Left cardiac atrium (tissue), 4 donors: ENCODE data around the gene GRK6. TPM values are rescaled to one million over a fixed set of nuclear protein-coding genes. Genes with fewer than 3 reads are reported as not detected.

ENCODE experiments used
- ATAC-seq, 2 donors: fragments of 200-7000 bp; cut with Tn5 transposase; one replicate each; pipeline ENCODE4 v1.9.1; 2020; ENCODE audit warnings: mild to moderate bottlenecking in 2 of 2, moderate library complexity in 2 of 2
- DNase-seq: peaks from one replicate; pipeline ENCODE4 v3.0.0-alpha.2; 2020
- intact Hi-C, 2 donors: fragments of 100-400 bp; cut with DNase I; formaldehyde crosslinking; loops; one replicate each; pipeline versions ENCODE4 v1.14.1 to v1.15.1; 2022 to 2023
- long read RNA-seq: library from polyadenylated mRNA; unstranded; transcript quantifications from one replicate; pipeline ENCODE4 v2.0.0, GENCODE V29; 2021
- total RNA-seq, 2 donors: library from RNA; stranded (reverse); fragmentation: NEBNext Ultra II Directional; extraction: Animal tissue kit (Norgen Biotek cat#: 25700); gene quantifications; one replicate each; pipeline ENCODE4 v1.2.1, GENCODE V29; 2021
- donor health status: DM: no; HTN: yes; CAD: no.
- donor health status: DM: no; HTN: yes; CAD: no; lungs with severe emphysema.
- donor health status: DM: yes; HTN: yes; CAD: no.
- donor health status: Dilated cardiomyopathy.

The GRK6 gene
- total RNA-seq, result 10 to 100 TPM; 14.6 to 20.1 TPM
- long read RNA-seq, partial matches to known transcripts, result 1 of 2 reads
- long read RNA-seq, other reads (novel, unspliced or antisense), result 0 of 2 reads

DNA sequence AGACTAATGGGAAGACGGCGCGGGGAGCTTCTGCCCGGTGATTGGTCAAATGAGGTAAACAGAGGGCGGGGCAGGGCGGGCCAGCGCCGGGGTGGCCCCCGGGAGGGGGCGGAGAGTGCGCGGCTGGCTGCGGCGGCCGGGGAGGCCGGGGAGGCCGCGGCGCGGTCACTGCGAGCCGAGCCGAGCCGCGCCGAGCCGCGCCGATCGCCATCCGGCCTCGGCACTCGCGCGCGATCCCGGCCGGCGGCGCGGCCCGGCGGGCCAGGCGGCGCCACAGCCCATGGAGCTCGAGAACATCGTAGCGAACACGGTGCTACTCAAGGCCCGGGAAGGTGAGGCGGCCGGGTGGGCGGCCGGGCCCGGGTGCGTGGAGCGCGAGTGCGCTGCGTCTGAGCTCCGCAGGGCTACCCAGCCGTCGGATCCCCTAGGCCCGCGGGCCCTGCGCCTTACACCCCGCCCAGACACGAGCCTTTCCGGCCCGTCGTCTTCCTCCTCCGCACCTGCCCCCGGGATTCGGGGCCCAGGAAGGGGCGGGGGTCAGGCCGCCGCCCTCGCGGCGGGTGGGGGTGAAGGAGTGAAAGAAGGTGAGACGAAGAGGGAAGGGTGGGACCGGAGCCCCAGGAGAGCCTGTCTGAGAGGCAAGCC lies at the start of gene GRK6:
TSS of gene GRK6 (plus strand) at position 111 of the 645 bp plus-strand sequence. CDS start at position 281, 170 bp downstream.
- no peak for ATAC-seq
- intact Hi-C loops, result no loop called here
- peak; percentile 57 for DNase-seq

- intact Hi-C loops, result no loop called here
- no peak for DNase-seq
- no peak for ATAC-seq
Observed at GRCh38 chr5:177377851-177378776, 48.4 kb upstream of the GRK6 start.

DNA sequence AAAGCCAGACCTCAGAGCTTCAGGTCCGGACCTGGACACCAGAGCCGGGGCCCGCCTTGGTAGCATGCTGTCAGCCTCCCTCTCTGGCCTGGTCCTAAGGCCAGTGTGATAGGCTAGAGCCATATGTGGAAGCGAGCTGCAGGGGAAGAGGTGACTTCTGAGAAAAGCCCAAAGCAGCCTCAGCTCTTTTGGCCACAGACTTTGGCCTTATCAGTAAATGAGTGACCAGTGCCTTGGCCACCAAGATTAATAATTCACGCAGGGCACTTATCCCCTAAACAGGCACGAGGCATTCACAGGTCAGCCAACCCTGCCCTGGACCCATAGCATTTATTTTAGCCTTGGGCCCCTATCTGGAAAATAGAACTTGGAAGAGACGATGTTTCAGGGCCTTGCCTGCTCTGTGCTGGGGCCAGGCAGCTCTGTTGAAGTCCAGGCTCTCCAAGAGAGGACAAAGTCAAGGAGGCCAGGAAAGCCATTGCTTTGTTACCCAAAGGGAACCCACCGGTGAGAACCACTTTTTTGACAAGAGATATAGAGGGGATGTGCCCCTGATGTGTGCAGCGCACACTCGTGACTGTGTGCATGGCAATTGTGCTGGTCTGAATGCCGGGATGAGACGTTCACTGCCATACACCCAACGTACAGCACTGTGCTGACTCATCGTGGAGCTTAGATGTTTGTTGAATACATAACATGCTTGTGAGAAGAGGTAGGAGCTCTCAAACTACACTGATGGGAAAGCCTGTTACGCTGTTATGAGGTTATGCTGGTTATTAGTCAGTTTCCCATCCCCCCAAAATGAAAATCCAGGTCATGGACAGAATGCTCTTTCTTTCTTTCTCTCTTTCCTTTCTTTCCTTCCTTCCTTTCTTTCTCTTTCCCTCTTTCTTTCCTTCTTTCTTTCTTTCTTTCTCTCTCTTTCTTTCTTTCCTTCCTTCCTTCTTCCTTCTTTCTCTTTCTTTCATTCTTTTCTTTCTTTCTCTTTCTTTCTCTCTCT lies 47.3 kb upstream of the GRK6 start:
- ATAC-seq (no peak), DNase-seq (no peak)

DNA sequence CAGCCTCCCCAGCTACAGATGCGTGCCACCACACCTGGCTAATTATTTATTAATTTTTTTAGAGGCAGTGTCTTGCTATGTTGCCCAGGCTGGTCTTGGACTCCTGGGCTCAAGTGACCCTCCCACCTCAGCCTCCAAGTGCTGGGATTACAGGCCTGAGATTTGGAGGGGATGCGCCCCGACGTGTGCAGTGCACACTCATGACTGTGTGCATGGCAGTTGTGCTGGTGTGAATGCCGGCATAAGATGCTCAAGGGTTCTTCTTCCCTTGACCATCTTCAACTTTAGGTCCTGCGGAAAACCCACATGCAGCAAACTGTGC lies 45.7 kb upstream of the GRK6 start:
- DNase-seq, result no peak
- no peak for ATAC-seq
- intact Hi-C loops, result loop anchor here in 1 of 2 donors (5.0 kb wide), 1 partner anchor 63 kb away; no protein-coding TSS in a partner anchor

More for the DNA sequence above, 47.3 kb upstream of the GRK6 start:
- intact Hi-C loops, result no loop called here

- DNase-seq (no peak), ATAC-seq (peak; percentile 63 to 78)
- intact Hi-C loops, result loop anchor here in 1 of 2 donors (5.0 kb wide), 1 partner anchor 65 kb away; no protein-coding TSS in a partner anchor
Observed at GRCh38 chr5:177382423-177383029, 44.0 kb upstream of the GRK6 start.

DNA sequence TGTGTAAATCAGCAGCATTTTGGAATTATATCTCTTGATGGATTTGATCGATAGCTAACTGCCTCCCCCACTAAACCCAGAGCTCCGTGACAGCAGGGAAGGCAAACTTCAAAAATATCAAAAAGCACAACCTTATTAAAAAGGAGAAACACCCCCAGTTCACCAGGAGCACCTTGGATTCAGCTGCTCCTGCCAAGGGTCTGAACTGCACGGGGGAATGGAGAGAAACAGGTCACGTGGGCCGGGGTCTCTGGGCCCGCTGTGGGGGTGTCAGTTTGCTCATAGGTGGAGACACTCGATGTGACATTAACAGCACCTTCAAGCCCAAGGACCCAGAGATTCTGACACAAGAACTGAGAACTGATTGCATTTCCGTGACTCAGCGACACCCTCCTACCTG lies 43.3 kb upstream of the GRK6 start:
- no peak for DNase-seq
- intact Hi-C loops, result loop anchor here in 1 of 2 donors (5.0 kb wide), 1 partner anchor 66 kb away; no protein-coding TSS in a partner anchor
- ATAC-seq, result no peak

DNA sequence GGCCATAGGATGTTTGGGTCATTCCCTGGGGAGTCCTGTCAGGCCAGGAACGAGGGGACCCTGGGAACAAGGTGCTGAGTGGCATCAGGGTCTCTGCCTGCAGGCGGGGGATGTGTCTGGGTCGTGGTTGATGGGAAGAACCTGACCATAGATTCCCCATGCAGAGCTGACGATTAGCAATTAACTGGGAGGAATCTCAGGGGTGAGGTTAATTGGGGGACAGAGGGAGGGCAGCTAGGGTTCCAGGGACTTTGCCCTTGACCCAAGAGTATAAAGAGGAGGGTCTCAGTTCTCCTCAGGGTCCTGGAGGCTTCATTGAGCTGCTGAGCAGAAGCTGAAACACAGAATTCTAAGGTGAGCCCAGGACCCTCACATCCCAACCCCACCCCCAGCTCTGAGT lies 42.3 kb upstream of the GRK6 start, which contains the start of gene SLC34A1:
TSS of gene SLC34A1 (plus strand) at position 301 of the 400 bp plus-strand sequence. CDS start 1,308 bp downstream, outside the sequence.
- DNase-seq (no peak), ATAC-seq (no peak)
- intact Hi-C loops, result loop anchor here in 1 of 2 donors (5.0 kb wide), 1 partner anchor 67 kb away; no protein-coding TSS in a partner anchor

GRCh38 chr5:177385720-177386119 lies 40.8 kb upstream of the GRK6 start:
- ATAC-seq (no peak), DNase-seq (no peak)
- intact Hi-C loops, result loop anchor here in 1 of 2 donors (5.0 kb wide), 1 partner anchor 117 kb away; no protein-coding TSS in a partner anchor

- intact Hi-C loops, result loop anchor here in 1 of 2 donors (5.0 kb wide), 1 partner anchor 116 kb away; no protein-coding TSS in a partner anchor
- ATAC-seq, result no peak
Observed at GRCh38 chr5:177386542-177386941, 39.9 kb upstream of the GRK6 start.

DNA sequence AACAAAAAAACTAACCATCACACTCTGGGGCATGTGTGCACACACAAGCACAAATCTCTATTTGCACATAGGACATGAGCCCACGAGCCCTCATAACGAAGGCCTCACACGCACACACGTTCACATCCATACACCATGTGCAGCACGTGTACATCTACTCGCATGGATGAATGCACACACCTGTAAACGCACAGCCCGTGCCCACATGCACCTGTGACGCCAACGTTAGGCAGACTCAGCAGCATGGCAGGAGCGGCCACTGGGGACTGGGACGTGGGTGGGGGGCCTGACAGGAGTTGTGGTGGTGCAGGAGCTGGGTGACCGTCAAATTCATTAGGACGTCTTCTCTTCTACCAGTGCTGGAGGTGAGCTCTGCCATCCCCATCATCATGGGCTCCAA lies 39.1 kb upstream of the GRK6 start:
- intact Hi-C loops, result loop anchor here in 1 of 2 donors (5.0 kb wide), 1 partner anchor 115 kb away; no protein-coding TSS in a partner anchor
- DNase-seq (no peak), ATAC-seq (no peak)

More at GRCh38 chr5:177386542-177386941, 39.9 kb upstream of the GRK6 start:
- DNase-seq, result no peak

DNA sequence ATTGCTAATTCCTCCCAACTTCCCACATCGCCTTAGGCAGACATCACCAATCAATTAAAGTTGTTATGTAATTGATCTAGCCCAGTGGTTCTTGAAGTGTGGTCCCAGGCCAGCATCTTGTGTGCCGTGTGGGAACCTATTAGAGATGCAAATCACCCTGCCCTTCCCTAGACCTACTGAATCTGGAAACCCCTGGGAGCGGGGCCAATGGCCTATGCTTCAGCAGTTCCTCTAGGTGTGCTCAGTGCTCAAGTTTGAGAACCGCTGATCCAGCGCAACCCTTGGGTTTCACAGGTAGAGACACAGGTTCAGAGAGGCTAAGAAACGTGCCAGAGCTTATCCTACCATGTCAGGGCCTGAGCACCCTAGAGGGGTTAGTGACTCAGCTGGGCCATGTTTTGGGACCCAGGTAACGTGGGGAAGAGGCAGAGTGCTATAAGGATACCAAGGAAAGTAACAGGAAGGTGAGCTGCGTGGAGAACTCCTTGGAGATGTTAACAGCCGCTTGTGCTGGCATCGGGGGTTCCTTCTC lies 37.9 kb upstream of the GRK6 start:
- DNase-seq (no peak), ATAC-seq (no peak)
- intact Hi-C loops, result loop anchor here in 1 of 2 donors (5.0 kb wide), 1 partner anchor 114 kb away; no protein-coding TSS in a partner anchor

- intact Hi-C loops, result loop anchor here (1.0 to 10.0 kb wide), 5 partner anchors 63 to 675 kb away; no protein-coding TSS in a partner anchor
- no peak for DNase-seq
- peak in 1 of 2 donors; percentile 46 for ATAC-seq
Observed at GRCh38 chr5:177389241-177390169, 37.0 kb upstream of the GRK6 start.

GRCh38 chr5:177390363-177391300 lies 35.8 kb upstream of the GRK6 start:
- intact Hi-C loops, result loop anchor here (1.0 to 10.0 kb wide), 4 partner anchors 62 to 674 kb away; no protein-coding TSS in a partner anchor
- peak; percentile 85 to 88 for ATAC-seq
- peak; percentile 78 for DNase-seq

GRCh38 chr5:177392765-177393164 lies 33.7 kb upstream of the GRK6 start:
- intact Hi-C loops, result loop anchor here (5.0 to 10.0 kb wide), 2 partner anchors 60 to 672 kb away; no protein-coding TSS in a partner anchor
- ATAC-seq (no peak), DNase-seq (no peak)

- intact Hi-C loops, result loop anchor here (5.0 to 10.0 kb wide), 2 partner anchors 59 to 672 kb away; no protein-coding TSS in a partner anchor
- ATAC-seq (no peak), DNase-seq (no peak)
Observed at GRCh38 chr5:177393206-177393765, 33.2 kb upstream of the GRK6 start.
